BLaER1 (cell line): ENCODE measurements around the gene PITPNM3.

Experiments
- H3K27ac ChIP-seq: shearing (Covaris generic); formaldehyde crosslinking; 2 replicates; pipeline ENCODE4 v1.8.1; 2022
- H3K27me3 ChIP-seq: shearing (Covaris generic); formaldehyde crosslinking; 2 replicates; pipeline ENCODE4 v1.8.1; 2022
- H3K36me3 ChIP-seq: shearing (Covaris generic); formaldehyde crosslinking; 2 replicates; pipeline ENCODE4 v1.8.1; 2022
- H3K4me1 ChIP-seq: shearing (Covaris generic); formaldehyde crosslinking; 2 replicates; pipeline ENCODE4 v1.8.1; 2022
- H3K4me2 ChIP-seq: shearing (Covaris generic); formaldehyde crosslinking; 2 replicates; pipeline ENCODE4 v1.8.1; 2022
- H3K4me3 ChIP-seq: shearing (Covaris generic); formaldehyde crosslinking; 2 replicates; pipeline ENCODE4 v1.8.1; 2022
- H3K9ac ChIP-seq: shearing (Covaris generic); formaldehyde crosslinking; 2 replicates; pipeline ENCODE4 v1.8.1; 2022
- H3K9me3 ChIP-seq: shearing (Covaris generic); formaldehyde crosslinking; 2 replicates; pipeline ENCODE4 v1.8.1; 2022
- H4K20me1 ChIP-seq: shearing (Covaris generic); formaldehyde crosslinking; 2 replicates; pipeline ENCODE4 v1.8.1; 2022
- Cebpa-rat ChIP-seq: shearing (Covaris generic); IDR thresholded peaks from 2 replicates; pipeline ENCODE4 v1.8.1; 2022

PITPNM3 gene

GRCh38 chr17:6423931-6424330 is 132.4 kb downstream of the PITPNM3 start:
- Histone ChIP-seq H3K27ac (no peak overlapping the region), H3K9ac (no peak overlapping the region), H3K4me2 (no peak overlapping the region), H3K9me3 (no peaks in the 10 kb centered on the region), H3K4me3 (no peak overlapping the region), H3K27me3 (no peaks in the 10 kb centered on the region), H3K4me1 (peaks cover 55% of the 10 kb centered on the region), H4K20me1 (peaks cover 7% of the 10 kb centered on the region; the same call in 1 of the 2 replicates), H3K36me3 (no peaks in the 10 kb centered on the region)
- no peak for TF ChIP-seq Cebpa-rat

- Histone ChIP-seq H3K27ac (no peak overlapping the region), H3K4me2 (no peak overlapping the region), H3K9ac (no peak overlapping the region), H3K4me3 (no peak overlapping the region), H3K9me3 (no peaks in the 10 kb centered on the region), H4K20me1 (peaks cover 7% of the 10 kb centered on the region; the same call in 1 of the 2 replicates), H3K36me3 (no peaks in the 10 kb centered on the region), H3K27me3 (no peaks in the 10 kb centered on the region), H3K4me1 (peaks cover 44% of the 10 kb centered on the region)
- no peak for TF ChIP-seq Cebpa-rat
Observed at GRCh38 chr17:6422654-6423241, 133.6 kb downstream of the PITPNM3 start.

- H3K27ac ChIP-seq = no peak overlapping the region
Observed at GRCh38 chr17:6421700-6422604, 134.4 kb downstream of the PITPNM3 start.

GRCh38 chr17:6420173-6420641 is 136.1 kb downstream of the PITPNM3 start:
- H3K36me3 ChIP-seq = no peaks in the 10 kb centered on the region

More at GRCh38 chr17:6421700-6422604, 134.4 kb downstream of the PITPNM3 start:
- TF ChIP-seq Cebpa-rat = no peak
- H3K27me3 ChIP-seq = no peaks in the 10 kb centered on the region
- H3K9me3 ChIP-seq = no peaks in the 10 kb centered on the region
- no peak overlapping the region for H3K9ac ChIP-seq
- no peaks in the 10 kb centered on the region for H3K36me3 ChIP-seq
- H4K20me1 ChIP-seq = peaks cover 2% of the 10 kb centered on the region; the same call in 1 of the 2 replicates
- no peak overlapping the region for H3K4me3 ChIP-seq
- H3K4me1 ChIP-seq = peaks cover 36% of the 10 kb centered on the region
- H3K4me2 ChIP-seq = no peak overlapping the region

GRCh38 chr17:6415616-6416015 is 140.7 kb downstream of the PITPNM3 start:
- Histone ChIP-seq H3K9me3 (no peaks in the 10 kb centered on the region), H3K27me3 (no peaks in the 10 kb centered on the region), H3K4me2 (no peak overlapping the region), H3K9ac (no peak overlapping the region), H3K36me3 (no peaks in the 10 kb centered on the region), H3K4me3 (no peak overlapping the region), H3K27ac (no peak overlapping the region), H3K4me1 (no peaks in the 10 kb centered on the region), H4K20me1 (no peaks in the 10 kb centered on the region)
- TF ChIP-seq Cebpa-rat = no peak

More at GRCh38 chr17:6420173-6420641, 136.1 kb downstream of the PITPNM3 start:
- TF ChIP-seq Cebpa-rat = no peak
- Histone ChIP-seq H3K9me3 (no peaks in the 10 kb centered on the region), H3K27ac (no peak overlapping the region), H3K4me2 (no peak overlapping the region), H3K27me3 (no peaks in the 10 kb centered on the region), H3K4me3 (no peak overlapping the region), H3K4me1 (peaks cover 21% of the 10 kb centered on the region), H4K20me1 (no peaks in the 10 kb centered on the region), H3K9ac (no peak overlapping the region)

GRCh38 chr17:6413065-6413464 is 143.3 kb downstream of the PITPNM3 start:
- Histone ChIP-seq H3K4me2 (no peak overlapping the region), H3K9ac (no peak overlapping the region), H3K27ac (no peak overlapping the region), H3K36me3 (no peaks in the 10 kb centered on the region), H3K4me3 (no peak overlapping the region), H3K4me1 (no peaks in the 10 kb centered on the region), H3K9me3 (no peaks in the 10 kb centered on the region), H3K27me3 (no peaks in the 10 kb centered on the region), H4K20me1 (no peaks in the 10 kb centered on the region)
- TF ChIP-seq Cebpa-rat = no peak

- Histone ChIP-seq H3K4me1 (no peaks in the 10 kb centered on the region), H3K4me3 (no peak overlapping the region), H3K27ac (no peak overlapping the region), H3K4me2 (no peak overlapping the region), H3K27me3 (no peaks in the 10 kb centered on the region), H3K9me3 (no peaks in the 10 kb centered on the region), H3K36me3 (no peaks in the 10 kb centered on the region), H4K20me1 (no peaks in the 10 kb centered on the region), H3K9ac (no peak overlapping the region)
- no peak for TF ChIP-seq Cebpa-rat
Observed at GRCh38 chr17:6408735-6409134, 147.6 kb downstream of the PITPNM3 start.

GRCh38 chr17:6408276-6408675 is 148.1 kb downstream of the PITPNM3 start:
- H3K36me3 ChIP-seq = no peaks in the 10 kb centered on the region
- no peak for TF ChIP-seq Cebpa-rat
- H4K20me1 ChIP-seq = no peaks in the 10 kb centered on the region
- H3K27me3 ChIP-seq = no peaks in the 10 kb centered on the region
- no peak overlapping the region for H3K4me2 ChIP-seq
- H3K4me3 ChIP-seq = no peak overlapping the region
- no peak overlapping the region for H3K27ac ChIP-seq
- no peaks in the 10 kb centered on the region for H3K4me1 ChIP-seq
- no peak overlapping the region for H3K9ac ChIP-seq
- no peaks in the 10 kb centered on the region for H3K9me3 ChIP-seq

- Histone ChIP-seq H3K4me3 (no peak overlapping the region), H4K20me1 (no peaks in the 10 kb centered on the region), H3K27ac (no peak overlapping the region), H3K27me3 (no peaks in the 10 kb centered on the region), H3K9me3 (peaks cover 4% of the 10 kb centered on the region; the same call in 1 of the 2 replicates), H3K4me1 (no peaks in the 10 kb centered on the region), H3K36me3 (no peaks in the 10 kb centered on the region), H3K9ac (no peak overlapping the region), H3K4me2 (no peak overlapping the region)
- no peak for TF ChIP-seq Cebpa-rat
Observed at GRCh38 chr17:6402258-6402657, 154.1 kb downstream of the PITPNM3 start.
